GM10266 (cell line): ENCODE measurements around the gene IL32.
A peak's percentile ranks its signal among the peaks of the same experiment; 100 is the strongest.

Experiments used
- DNase-seq: peaks from one replicate; pipeline ENCODE4 v3.0.0; 2012; ENCODE audit errors: extremely low spot score
- TF ChIP-seq, protein P1 (sequence below): IDR thresholded peaks from 2 replicates; pipeline ENCODE4 v1.5.1; 2012; ENCODE audit warnings: mild to moderate bottlenecking, low read depth; ENCODE audit not compliant: control insufficient read depth, insufficient read depth; ENCODE audit errors: missing control alignments

Gene IL32

DNA sequence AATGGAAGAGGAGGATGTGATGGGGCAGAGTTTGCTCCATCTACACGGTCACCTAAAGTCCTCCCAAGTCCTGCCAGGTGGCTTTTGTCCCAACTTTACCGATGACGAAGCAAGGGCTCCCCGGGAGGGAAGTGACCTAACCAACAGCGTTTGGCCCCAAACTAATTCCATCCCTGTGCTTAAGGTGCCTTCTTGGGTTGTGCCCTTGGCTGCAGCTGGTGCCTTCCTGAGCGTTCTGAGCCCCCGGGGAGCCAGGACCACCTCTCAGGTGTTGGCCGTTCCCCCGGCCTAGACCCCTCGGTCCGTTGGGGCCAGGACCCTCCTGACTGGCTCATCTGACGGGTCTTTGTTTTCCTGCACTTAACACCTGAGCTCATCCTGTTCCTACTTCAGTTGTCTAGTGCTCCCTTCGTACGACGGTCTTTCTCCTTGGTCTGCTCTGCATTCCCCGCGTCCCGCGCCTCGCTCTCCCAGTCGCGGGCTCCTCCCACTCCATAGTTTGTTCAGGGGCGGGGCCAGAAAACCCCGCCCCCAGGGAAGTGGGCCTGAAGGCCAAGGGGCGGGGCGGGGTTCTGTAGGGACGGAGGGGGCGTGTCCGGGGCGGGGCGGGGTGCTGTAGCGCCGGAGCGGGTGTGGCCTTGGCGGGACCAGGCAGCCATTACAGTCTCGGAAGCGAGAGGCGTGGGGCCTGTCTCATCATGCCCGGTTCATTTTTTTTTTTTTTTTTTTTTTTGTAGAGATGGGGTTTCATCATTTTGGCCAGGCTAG lies 34.5 kb downstream of the IL32 start:
- peak; percentile 98 for DNase-seq
- TF ChIP-seq, protein P1, sequence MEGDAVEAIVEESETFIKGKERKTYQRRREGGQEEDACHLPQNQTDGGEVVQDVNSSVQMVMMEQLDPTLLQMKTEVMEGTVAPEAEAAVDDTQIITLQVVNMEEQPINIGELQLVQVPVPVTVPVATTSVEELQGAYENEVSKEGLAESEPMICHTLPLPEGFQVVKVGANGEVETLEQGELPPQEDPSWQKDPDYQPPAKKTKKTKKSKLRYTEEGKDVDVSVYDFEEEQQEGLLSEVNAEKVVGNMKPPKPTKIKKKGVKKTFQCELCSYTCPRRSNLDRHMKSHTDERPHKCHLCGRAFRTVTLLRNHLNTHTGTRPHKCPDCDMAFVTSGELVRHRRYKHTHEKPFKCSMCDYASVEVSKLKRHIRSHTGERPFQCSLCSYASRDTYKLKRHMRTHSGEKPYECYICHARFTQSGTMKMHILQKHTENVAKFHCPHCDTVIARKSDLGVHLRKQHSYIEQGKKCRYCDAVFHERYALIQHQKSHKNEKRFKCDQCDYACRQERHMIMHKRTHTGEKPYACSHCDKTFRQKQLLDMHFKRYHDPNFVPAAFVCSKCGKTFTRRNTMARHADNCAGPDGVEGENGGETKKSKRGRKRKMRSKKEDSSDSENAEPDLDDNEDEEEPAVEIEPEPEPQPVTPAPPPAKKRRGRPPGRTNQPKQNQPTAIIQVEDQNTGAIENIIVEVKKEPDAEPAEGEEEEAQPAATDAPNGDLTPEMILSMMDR = no peak

DNA sequence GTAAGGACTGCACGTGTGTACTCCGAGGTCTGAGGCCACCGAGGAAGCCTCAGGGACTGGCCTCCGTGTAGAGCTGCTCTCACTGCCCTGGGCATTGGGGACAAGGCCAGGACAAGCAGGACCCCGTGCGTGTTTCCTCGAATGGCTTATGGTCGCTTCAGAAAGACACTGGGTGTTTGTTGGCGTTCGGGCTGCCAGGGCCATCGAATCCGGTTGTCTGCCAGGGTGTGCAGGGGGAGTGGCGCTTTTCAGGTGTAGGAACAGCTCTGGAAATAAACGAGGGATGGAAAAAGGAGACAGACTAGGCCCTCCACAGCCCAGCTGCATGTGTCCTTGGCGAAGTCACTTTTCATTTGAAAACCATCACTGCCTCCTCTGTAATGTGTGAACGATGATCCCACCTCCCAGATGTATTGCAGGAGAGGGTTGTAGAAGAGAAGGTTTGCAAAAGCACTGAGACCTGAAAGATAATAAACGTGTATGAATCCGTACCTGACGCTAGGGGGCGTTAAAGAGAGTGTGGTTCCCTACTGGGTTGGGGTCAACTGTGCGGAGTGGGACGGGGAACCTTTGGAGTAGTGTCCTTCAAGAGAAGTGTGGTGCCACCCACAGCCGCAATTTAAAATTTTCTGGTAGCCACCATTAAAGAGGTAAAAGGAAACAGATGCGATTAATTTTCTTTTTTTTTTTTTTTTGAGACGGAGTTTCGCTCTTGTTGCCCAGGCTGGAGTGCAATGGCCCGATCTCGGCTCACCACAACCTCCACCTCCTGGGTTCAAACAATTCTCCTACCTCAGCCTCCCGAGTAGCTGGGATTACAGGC lies 35.8 kb downstream of the IL32 start:
- TF ChIP-seq, protein P1 = peak; percentile 81
- peak; percentile 70 for DNase-seq

DNA sequence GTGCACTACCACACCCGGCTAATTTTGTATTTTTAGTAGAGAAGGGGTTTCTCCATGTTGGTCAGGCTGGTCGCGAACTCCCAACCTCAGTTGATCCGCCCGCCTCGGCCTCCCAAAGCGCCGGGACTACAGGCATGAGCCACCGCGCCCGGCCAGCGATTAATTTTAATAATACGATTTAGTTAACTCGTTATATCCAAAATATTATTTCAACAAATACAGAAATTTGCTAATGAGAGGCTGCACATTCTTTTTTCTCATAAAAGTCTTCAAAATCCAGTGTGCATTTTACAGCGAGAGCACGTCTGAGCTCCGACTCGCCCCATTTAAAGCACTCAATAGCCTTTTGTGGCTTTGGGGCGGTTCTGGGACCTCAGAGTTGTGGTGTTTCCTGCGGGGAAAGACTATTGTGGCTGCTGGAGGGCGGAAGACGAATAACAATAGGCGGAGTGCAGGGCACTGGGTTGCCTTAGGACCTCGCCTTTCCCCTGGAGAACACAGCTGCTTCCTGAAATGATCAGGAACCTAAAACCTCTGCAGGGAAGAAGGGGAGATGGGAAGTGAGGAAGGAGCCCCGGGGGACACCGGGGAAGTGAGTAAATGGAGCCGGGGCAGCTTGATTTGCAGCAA lies 36.5 kb downstream of the IL32 start:
- no peak for DNase-seq
- TF ChIP-seq, protein P1 = no peak

DNA sequence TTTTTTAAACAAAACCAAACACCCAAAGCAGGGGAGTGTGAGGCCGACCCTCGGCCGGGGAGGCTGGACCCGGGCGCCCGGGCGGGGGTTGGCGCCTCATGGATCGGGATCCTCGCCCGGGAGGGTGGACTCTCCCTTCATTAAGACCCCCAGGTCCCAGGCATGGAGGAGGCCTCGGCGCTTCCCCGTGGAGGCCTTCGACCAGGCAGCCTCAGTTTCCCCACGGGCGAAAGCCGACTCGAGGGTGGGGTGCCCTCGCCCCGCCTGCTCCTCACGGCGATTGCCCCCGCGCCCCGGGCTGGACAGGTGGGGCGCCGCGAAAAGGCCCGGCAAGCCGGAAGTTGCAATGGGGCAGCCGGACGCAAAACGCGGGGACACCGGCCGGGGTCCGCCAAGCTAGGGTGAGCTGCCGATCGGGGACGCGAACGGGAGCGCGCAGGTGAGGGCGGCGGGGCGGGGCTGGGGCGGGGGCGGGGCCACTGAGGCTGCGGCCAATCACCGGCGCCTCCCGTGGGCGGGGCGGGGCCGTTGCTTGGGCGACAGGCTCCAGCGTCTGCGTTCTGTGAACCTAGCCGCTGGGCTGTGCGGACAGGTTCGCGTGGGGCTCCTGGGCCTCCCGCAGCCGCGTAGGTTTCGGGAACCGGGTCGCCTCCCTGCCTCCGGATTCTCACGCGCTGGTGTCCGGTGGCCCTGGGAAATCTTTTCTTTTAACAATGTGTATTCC lies 40.9 kb downstream of the IL32 start:
- TF ChIP-seq, protein P1 = no peak
- peak; percentile 99 for DNase-seq

- TF ChIP-seq, protein P1 = no peak
- no peak for DNase-seq
Measured at GRCh38 chr16:3112058-3112880, 46.8 kb downstream of the IL32 start, which contains the start of gene ZNF205. ZNF205 (plus strand) TSS chr16:3112586; CDS start chr16:3113431, 845 bp downstream.

DNA sequence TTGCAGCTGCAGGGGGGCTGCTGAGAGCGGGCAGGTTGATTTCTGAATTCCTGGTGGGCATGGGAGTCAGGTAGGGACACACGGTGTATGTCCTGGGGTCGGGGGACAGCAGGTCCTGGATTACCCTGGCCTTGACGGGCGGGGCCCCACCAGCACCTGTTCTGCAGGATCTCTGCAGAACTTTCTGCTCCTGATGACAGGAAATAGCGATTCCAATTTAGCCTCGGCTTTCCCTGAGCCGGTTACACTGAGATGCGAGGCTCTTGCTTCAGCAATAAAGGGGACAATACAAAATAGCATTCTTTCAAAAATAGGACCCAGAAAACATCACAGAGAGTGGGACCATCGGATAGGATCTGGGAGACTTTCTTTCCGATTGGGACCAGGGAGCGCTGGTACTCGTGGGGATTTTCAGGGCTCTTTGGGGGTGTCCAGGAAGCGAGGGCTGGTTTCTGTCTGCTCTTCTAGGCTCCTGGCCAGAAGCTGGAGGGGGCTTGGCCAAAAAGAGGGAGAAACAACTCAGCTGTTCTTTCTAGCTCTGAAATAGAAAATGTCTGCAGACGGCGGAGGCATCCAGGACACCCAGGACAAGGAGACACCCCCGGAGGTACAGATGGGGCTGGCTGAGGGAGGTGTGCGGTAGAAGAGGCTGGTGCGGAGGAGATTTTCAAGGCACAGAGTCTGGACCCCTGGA lies 47.6 kb downstream of the IL32 start:
- TF ChIP-seq, protein P1 = no peak
- DNase-seq = no peak
